Activated naive CD8-positive, alpha-beta T cell treated with anti-CD3 and anti-CD28 coated beads, Interleukin-2, amount 50 U/mL, for 16 hours (primary cell): ENCODE measurements around the gene ASIC4.

ENCODE experiments used
- DNase-seq: peaks from one replicate; pipeline ENCODE4 v3.0.0-alpha.2; 2020; ENCODE audit warnings: low read depth, low spot score

Gene ASIC4

GRCh38 chr2:219514196-219514761 is at the start of gene ASIC4:
ASIC4 (plus strand) TSS chr2:219514482; CDS start chr2:219514725, 243 bp downstream.
- DNase-seq: no peak

- no peak for DNase-seq
Observed at GRCh38 chr2:219465659-219466561, 48.4 kb upstream of the ASIC4 start.

GRCh38 chr2:219466816-219467735 is 47.2 kb upstream of the ASIC4 start:
- DNase-seq: no peak

- no peak for DNase-seq
Observed at GRCh38 chr2:219467736-219468075, 46.6 kb upstream of the ASIC4 start.

GRCh38 chr2:219468410-219469185 is 45.7 kb upstream of the ASIC4 start:
- no peak for DNase-seq

- no peak for DNase-seq
Observed at GRCh38 chr2:219469186-219469724, 45.0 kb upstream of the ASIC4 start.

GRCh38 chr2:219470429-219470828 is 43.9 kb upstream of the ASIC4 start:
- no peak for DNase-seq

- DNase-seq: no peak
Observed at GRCh38 chr2:219471476-219472371, 42.6 kb upstream of the ASIC4 start.

GRCh38 chr2:219472629-219473187 is 41.6 kb upstream of the ASIC4 start:
- DNase-seq: no peak

- no peak for DNase-seq
Observed at GRCh38 chr2:219473511-219473910, 40.8 kb upstream of the ASIC4 start.

- DNase-seq: no peak
Observed at GRCh38 chr2:219474285-219475060, 39.8 kb upstream of the ASIC4 start.

- DNase-seq: no peak
Observed at GRCh38 chr2:219475278-219475677, 39.0 kb upstream of the ASIC4 start.

GRCh38 chr2:219475697-219476651 is 38.3 kb upstream of the ASIC4 start:
- DNase-seq: peak; percentile 20

- DNase-seq: no peak
Observed at GRCh38 chr2:219476652-219477151, 37.6 kb upstream of the ASIC4 start.

GRCh38 chr2:219477179-219477578 is 37.1 kb upstream of the ASIC4 start:
- no peak for DNase-seq

GRCh38 chr2:219477815-219478214 is 36.5 kb upstream of the ASIC4 start:
- DNase-seq: no peak

GRCh38 chr2:219478916-219479315 is 35.4 kb upstream of the ASIC4 start:
- no peak for DNase-seq

GRCh38 chr2:219480004-219480403 is 34.3 kb upstream of the ASIC4 start:
- no peak for DNase-seq
